Stimulated activated CD8-positive, alpha-beta memory T cell treated with anti-CD3 and anti-CD28 coated beads, Interleukin-12 subunit alpha, Interleukin-12 subunit beta, amount 100 ng/mL, for 24 hours (primary cell): Measurements from ENCODE around the gene COL8A2.
A peak's percentile ranks its signal among the peaks of the same experiment; 100 is the strongest.

Experiments used
- DNase-seq: peaks from one replicate; pipeline ENCODE4 v3.0.0-alpha.2; 2020; ENCODE audit errors: extremely low read depth

COL8A2 gene

DNA sequence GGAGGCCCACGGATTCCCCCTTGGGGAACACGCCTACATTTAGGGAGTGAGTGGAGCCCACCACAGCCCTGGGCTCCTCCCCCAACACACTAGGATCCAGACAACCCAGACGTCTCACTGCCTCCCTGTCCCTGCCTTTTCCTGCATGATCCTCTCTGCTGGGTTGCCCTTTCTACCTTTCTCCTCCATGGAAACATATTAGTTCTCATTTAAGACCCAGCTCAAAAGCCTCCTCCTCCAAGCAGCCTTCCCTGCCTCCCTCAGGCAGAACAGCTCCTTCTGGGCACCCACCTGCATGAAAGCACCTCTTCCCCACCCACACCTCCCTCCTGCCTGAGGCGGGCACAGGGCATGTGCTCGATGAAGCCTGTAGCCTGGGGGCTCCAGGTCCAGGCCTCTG, 10.7 kb downstream of the COL8A2 start:
- DNase-seq, result no peak

DNA sequence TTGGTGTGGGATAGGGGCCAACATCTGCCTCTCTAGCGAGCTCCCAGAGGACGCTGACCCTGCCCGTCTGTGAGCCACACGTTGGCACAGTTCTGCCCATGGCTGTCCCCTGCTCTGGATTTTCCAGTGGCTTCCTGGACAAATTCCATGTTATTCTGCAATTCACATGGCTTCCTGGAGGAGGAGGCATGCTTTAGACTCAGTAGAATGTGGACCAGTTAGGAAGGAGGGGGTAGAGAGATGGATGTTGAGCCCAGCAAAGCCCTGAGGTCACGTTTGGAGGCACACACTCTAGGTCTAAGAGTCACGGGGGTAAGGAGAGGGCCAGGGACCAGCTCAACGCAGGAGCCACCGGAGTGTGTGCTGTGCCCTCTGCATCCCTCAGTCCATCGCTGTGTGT, 12.2 kb downstream of the COL8A2 start:
- DNase-seq, result no peak

DNA sequence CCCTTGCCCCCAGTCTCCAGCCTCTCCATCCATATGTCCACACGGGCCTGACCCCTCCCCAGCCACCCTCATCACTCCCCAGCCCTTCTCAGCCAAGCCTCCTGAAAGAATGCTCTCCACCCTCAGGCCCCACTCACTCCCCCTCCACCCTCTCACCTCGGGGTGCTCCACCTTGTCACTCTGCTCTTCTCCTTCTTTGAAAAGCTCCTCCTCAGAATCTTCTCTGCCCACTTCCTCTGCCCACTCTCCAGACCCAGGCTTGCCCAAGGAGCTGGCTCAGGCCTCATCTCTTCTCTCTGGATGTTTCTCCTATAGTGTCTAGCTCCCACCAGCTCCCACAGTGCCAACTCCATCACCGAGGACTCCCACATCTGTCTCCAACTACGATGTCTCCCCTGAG, 13.9 kb downstream of the COL8A2 start:
- no peak for DNase-seq

GRCh38 chr1:36109041-36109679, 15.9 kb downstream of the COL8A2 start:
- DNase-seq, result no peak

GRCh38 chr1:36108314-36108713, 16.7 kb downstream of the COL8A2 start:
- DNase-seq, result no peak

- DNase-seq, result no peak
Measured at GRCh38 chr1:36107394-36107793, 17.6 kb downstream of the COL8A2 start.

DNA sequence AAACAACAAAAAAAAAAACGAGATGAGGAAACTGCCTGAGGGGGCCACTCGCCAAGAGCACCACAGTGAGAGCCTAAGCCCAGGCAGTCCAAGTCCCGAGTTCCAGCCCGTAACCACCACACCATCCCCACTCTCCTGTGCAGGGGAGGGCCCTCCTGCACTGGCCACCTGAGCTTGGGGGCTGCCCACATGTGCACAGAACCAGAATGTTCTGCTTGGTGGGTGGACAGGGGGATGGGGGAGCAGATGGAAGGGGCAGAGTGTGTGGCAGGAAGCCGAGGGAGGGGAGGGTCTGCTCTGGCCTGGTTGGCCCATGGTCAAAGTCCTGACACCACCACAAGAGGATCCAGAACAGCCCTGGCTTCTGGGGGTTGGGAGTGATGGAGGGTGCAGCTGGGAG, 18.8 kb downstream of the COL8A2 start:
- DNase-seq, result no peak

DNA sequence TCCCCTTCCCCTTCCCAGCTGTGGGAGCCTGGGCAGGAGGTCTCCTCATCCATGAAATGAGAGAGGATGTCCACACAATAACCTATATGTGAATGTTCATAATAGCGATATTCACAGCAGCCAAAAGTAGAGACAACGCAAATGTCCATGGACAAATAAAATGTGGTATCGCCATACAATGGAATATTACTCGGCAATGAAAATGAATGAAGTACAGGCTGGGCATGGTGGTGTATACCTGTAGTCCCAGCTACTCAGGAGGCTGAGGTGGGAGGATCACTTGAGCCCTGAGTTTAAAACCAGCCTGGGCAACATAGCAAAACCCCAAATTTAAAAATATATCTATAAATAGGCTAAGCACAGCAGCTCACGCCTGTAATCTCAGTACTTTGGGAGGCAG, 23.5 kb downstream of the COL8A2 start:
- no peak for DNase-seq

DNA sequence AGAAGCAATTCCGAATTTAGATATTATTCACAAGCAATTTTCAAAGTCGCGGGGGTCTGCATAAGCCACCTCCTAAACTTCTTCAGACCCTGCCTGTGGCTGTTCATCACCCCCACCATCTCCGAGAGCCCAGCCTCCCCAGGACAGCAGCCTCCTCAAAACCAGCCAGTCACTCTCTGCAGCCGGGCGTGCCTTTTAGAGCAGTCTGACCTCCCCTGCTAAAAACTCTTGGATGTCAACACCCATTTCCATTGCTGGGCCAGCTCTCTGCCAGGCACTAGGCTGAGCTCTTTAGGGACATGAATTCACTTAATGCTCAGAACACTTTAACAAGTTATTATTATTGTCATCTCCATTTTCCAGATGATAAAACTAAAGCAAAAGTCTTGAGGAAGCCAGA, 24.6 kb downstream of the COL8A2 start:
- no peak for DNase-seq

DNA sequence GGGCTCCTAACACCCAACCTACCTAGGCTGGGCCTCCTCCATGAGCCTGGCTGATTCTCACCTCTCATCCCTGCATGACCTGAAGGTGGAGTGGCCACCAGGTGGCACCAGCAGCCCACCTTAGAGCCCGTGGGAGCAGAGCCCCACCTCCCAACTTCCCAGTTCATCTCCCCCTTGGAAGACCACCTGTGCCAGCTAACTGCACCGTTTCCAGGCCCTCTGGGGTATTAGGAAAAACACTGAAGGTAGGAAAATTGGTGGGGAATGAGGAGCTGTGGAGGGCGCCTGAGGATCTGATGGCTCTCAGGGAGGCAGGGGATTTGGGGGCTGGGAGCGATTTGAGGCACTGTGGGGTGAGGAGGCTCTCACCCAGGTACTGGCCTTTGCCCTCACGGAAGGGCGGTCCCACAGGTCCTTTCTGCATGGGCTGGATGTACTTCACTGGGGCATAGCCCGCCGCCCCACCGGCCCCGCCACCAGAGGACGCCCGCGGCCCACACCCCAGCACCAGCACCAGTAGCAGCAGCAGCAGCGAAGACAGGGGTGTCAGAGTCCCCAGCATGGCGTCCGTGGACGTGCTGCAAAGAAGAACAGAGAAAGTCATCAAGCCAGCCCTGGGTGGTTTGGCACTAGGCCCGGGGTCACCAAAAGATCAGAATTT, 25.2 kb downstream of the COL8A2 start:
- DNase-seq, result peak; percentile 55

GRCh38 chr1:36098650-36099365, 26.2 kb downstream of the COL8A2 start:
- DNase-seq, result no peak

- no peak for DNase-seq
Measured at GRCh38 chr1:36097693-36098585, 27.1 kb downstream of the COL8A2 start.

- no peak for DNase-seq
Measured at GRCh38 chr1:36096500-36097432, 28.3 kb downstream of the COL8A2 start.

GRCh38 chr1:36095760-36096405, 29.1 kb downstream of the COL8A2 start:
- DNase-seq, result no peak

- no peak for DNase-seq
Measured at GRCh38 chr1:36094621-36095061, 30.4 kb downstream of the COL8A2 start.

GRCh38 chr1:36093929-36094328, 31.1 kb downstream of the COL8A2 start:
- no peak for DNase-seq

DNA sequence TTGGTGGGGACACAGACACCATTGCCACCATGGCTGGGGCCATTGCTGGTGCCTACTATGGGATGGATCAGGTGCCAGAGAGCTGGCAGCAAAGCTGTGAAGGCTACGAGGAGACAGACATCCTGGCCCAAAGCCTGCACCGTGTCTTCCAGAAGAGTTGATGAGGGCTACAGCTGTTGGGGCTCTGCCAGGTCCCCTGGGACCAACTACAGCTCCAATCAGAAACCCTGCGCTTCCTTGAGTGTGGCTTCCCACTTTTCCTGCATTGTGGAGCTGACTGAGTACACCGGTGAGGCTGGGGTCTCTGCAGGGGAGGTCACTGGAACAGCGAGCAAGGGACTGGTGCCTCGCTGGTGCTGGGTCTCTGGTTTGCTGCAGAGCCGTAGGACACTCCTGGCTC, 31.8 kb downstream of the COL8A2 start:
- DNase-seq, result no peak

DNA sequence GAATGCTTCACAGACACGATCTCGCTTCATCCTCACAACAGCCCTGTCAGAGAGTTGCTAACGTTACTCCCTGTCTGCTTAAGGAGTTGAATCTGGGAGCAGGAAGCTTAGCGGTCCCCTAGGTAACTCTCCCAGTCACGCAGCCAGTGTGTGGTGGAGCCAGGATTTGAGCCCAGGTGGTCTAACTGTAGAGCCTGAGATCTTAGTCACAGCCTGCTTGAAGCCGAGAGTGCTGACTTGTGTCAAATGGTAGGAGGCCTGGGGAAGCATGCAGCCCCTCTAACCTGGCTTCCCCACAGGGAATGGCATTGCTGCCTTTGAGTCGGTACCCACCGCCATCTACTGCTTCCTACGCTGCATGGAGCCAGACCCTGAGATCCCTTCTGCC, 32.2 kb downstream of the COL8A2 start:
- DNase-seq, result no peak

GRCh38 chr1:36092166-36092797, 32.7 kb downstream of the COL8A2 start:
- no peak for DNase-seq

DNA sequence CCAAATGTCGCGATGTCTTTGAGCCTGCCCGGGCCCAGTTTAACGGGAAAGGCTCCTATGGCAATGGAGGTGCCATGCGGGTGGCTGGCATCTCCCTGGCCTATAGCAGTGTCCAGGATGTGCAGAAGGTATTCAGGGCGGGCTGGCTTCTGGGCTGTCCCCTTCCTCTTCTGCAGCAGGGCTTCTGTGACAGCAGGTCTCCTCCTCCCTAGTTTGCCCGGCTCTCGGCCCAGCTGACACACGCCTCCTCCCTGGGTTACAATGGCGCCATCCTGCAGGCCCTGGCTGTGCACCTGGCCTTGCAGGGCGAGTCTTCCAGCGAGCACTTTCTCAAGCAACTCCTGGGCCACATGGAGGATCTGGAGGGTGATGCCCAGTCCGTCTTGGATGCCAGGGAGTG, 33.3 kb downstream of the COL8A2 start:
- DNase-seq, result no peak
